ENCODE measurements around the gene TTBK1. TPM values are rescaled to one million over a fixed set of nuclear protein-coding genes. Genes with fewer than 3 reads are reported as not detected.
A peak's percentile ranks its signal among the peaks of the same experiment; 100 is the strongest.

The TTBK1 gene
- total RNA-seq, 6 donors from 2014 or later, result 0.06 to 0.20 (median 0.11) TPM; not detected in 2

- no peak overlapping the region for H3K27ac ChIP-seq
- ATAC-seq (ENCODE audit: low FRiP score in 2 of 2) (no peak), DNase-seq (peak in 1 of 2 donors; percentile 70)
- no peak overlapping the region for H3K4me3 ChIP-seq
- H3K4me1 ChIP-seq, result no peaks in the 10 kb centered on the region
- no peaks in the 10 kb centered on the region for H3K9me3 ChIP-seq
- TF ChIP-seq EP300 (IDR thresholded peaks at IDR 0.05) (no peak), POLR2A (IDR thresholded peaks at IDR 0.05) (no peak), POLR2AphosphoS5 (IDR thresholded peaks at IDR 0.05) (no peak)
- TF ChIP-seq, protein P1, sequence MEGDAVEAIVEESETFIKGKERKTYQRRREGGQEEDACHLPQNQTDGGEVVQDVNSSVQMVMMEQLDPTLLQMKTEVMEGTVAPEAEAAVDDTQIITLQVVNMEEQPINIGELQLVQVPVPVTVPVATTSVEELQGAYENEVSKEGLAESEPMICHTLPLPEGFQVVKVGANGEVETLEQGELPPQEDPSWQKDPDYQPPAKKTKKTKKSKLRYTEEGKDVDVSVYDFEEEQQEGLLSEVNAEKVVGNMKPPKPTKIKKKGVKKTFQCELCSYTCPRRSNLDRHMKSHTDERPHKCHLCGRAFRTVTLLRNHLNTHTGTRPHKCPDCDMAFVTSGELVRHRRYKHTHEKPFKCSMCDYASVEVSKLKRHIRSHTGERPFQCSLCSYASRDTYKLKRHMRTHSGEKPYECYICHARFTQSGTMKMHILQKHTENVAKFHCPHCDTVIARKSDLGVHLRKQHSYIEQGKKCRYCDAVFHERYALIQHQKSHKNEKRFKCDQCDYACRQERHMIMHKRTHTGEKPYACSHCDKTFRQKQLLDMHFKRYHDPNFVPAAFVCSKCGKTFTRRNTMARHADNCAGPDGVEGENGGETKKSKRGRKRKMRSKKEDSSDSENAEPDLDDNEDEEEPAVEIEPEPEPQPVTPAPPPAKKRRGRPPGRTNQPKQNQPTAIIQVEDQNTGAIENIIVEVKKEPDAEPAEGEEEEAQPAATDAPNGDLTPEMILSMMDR (IDR thresholded peaks at IDR 0.05), result no peak
- no peaks in the 10 kb centered on the region for H3K36me3 ChIP-seq
- WGBS, 2 donors, result 89 to 91% methylated on average over 11 of the region's 11 CpGs
- H3K27me3 ChIP-seq, result peaks cover 0 to 11% (median 2%) of the 10 kb centered on the region in 4 donors
These were observed 10.1 kb downstream of the TTBK1 start for GRCh38 chr6:43253401-43253800.

GRCh38 chr6:43254138-43254817, 11.0 kb downstream of the TTBK1 start:
- H3K9me3 ChIP-seq, result no peaks in the 10 kb centered on the region
- H3K27me3 ChIP-seq, result peaks cover 0 to 11% (median 2%) of the 10 kb centered on the region in 4 donors
- no peaks in the 10 kb centered on the region for H3K4me1 ChIP-seq
- WGBS, 2 donors, result 88 to 93% methylated on average over 7 to 14 of the region's 15 CpGs
- H3K4me3 ChIP-seq, result no peak overlapping the region
- no peak overlapping the region for H3K27ac ChIP-seq
- TF ChIP-seq, protein P1 (IDR thresholded peaks at IDR 0.05), result no peak
- no peak for TF ChIP-seq EP300 (IDR thresholded peaks at IDR 0.05)
- H3K36me3 ChIP-seq, result no peaks in the 10 kb centered on the region
- DNase-seq (peak in 1 of 2 donors; percentile 68), ATAC-seq (ENCODE audit: low FRiP score in 2 of 2) (peak in 1 of 2 donors; percentile 2)

- DNase-seq (no peak), ATAC-seq (ENCODE audit: low FRiP score in 2 of 2) (no peak)
- H3K27ac ChIP-seq, result no peak overlapping the region
- peaks cover 0 to 11% (median 2%) of the 10 kb centered on the region in 4 donors for H3K27me3 ChIP-seq
- WGBS, 2 donors, result 91 to 92% methylated on average over 11 of the region's 11 CpGs
- H3K4me3 ChIP-seq, result no peak overlapping the region
- TF ChIP-seq POLR2A (IDR thresholded peaks at IDR 0.05) (no peak), POLR2AphosphoS5 (IDR thresholded peaks at IDR 0.05) (no peak), EP300 (IDR thresholded peaks at IDR 0.05) (no peak)
- TF ChIP-seq, protein P1 (IDR thresholded peaks at IDR 0.05), result no peak
- H3K36me3 ChIP-seq, result no peaks in the 10 kb centered on the region
- H3K9me3 ChIP-seq, result no peaks in the 10 kb centered on the region
- H3K4me1 ChIP-seq, result no peaks in the 10 kb centered on the region
These were observed 11.6 kb downstream of the TTBK1 start for GRCh38 chr6:43254846-43255245.

GRCh38 chr6:43255408-43256054, 12.2 kb downstream of the TTBK1 start:
- Histone ChIP-seq H3K4me1 (no peaks in the 10 kb centered on the region), H3K36me3 (no peaks in the 10 kb centered on the region), H3K4me3 (no peak overlapping the region), H3K27me3 (peaks cover 0 to 11% (median 2%) of the 10 kb centered on the region in 4 donors), H3K27ac (no peak overlapping the region), H3K9me3 (no peaks in the 10 kb centered on the region)
- TF ChIP-seq POLR2AphosphoS5 (IDR thresholded peaks at IDR 0.05), result no peak
- TF ChIP-seq, protein P1 (IDR thresholded peaks at IDR 0.05), result no peak
- no peak for TF ChIP-seq POLR2A (IDR thresholded peaks at IDR 0.05)
- TF ChIP-seq EP300 (IDR thresholded peaks at IDR 0.05), result no peak
- ATAC-seq (ENCODE audit: low FRiP score in 2 of 2), result no peak
- no peak for DNase-seq
- 80% methylated on average over 10 to 11 of the region's 11 CpGs for WGBS, 2 donors

Data from upper lobe of left lung (tissue), 6 donors.